BE2C (cell line): Measurements from ENCODE around the gene STRA6.

Experiments used
- DNase-seq: peaks from one replicate; pipeline ENCODE4 v3.0.0-alpha.2; 2020
- H3K27me3 ChIP-seq: fragments of 250-450 bp; sonication (Bioruptor Pico); 2 replicates; pipeline ENCODE4 v1.5.1; 2020; ENCODE audit warnings: mild to moderate bottlenecking
- H3K36me3 ChIP-seq: fragments of 250-450 bp; sonication (Bioruptor Pico); 2 replicates; pipeline ENCODE4 v1.5.1; 2020; ENCODE audit warnings: mild to moderate bottlenecking
- H3K4me1 ChIP-seq: fragments of 250-450 bp; sonication (Bioruptor Pico); 2 replicates; pipeline ENCODE4 v1.5.1; 2020
- H3K4me3 ChIP-seq: 2 replicates; pipeline ENCODE4 v1.5.1; 2011; ENCODE audit warnings: low read depth, low read length
- H3K9me3 ChIP-seq: fragments of 250-450 bp; sonication (Bioruptor Pico); 2 replicates; pipeline ENCODE4 v1.5.1; 2020
- CTCF ChIP-seq: IDR thresholded peaks from 2 replicates; pipeline ENCODE4 v1.5.1; 2012; ENCODE audit warnings: mild to moderate bottlenecking, low read depth, low read length

STRA6 gene

GRCh38 chr15:74229686-74230085 is 27.1 kb upstream of the STRA6 start:
- no peak for TF ChIP-seq CTCF
- H3K9me3 ChIP-seq = no peaks in the 10 kb centered on the region
- H3K4me3 ChIP-seq = no peak overlapping the region
- DNase-seq = peak; percentile 56
- H3K27me3 ChIP-seq = no peaks in the 10 kb centered on the region
- H3K4me1 ChIP-seq = peaks cover 83% of the 10 kb centered on the region
- H3K36me3 ChIP-seq = no peaks in the 10 kb centered on the region

GRCh38 chr15:74228723-74229081 is 26.1 kb upstream of the STRA6 start:
- peak overlapping the region; percentile 43; the same call in 1 of the 2 replicates for H3K4me3 ChIP-seq
- no peak for TF ChIP-seq CTCF
- H3K36me3 ChIP-seq = no peaks in the 10 kb centered on the region
- H3K27me3 ChIP-seq = no peaks in the 10 kb centered on the region
- peaks cover 83% of the 10 kb centered on the region for H3K4me1 ChIP-seq
- no peaks in the 10 kb centered on the region for H3K9me3 ChIP-seq
- peak; percentile 96 for DNase-seq

- Histone ChIP-seq H3K27me3 (no peaks in the 10 kb centered on the region), H3K9me3 (no peaks in the 10 kb centered on the region), H3K4me3 (peak overlapping the region; percentile 43), H3K4me1 (peaks cover 81% of the 10 kb centered on the region), H3K36me3 (no peaks in the 10 kb centered on the region)
- peak; percentile 81 for DNase-seq
- 0 out of 2 replicates have a peak, but pooled peaks have one; percentile 7 for TF ChIP-seq CTCF
These were observed 25.6 kb upstream of the STRA6 start for GRCh38 chr15:74227968-74228722.

- Histone ChIP-seq H3K4me3 (no peak overlapping the region), H3K36me3 (no peaks in the 10 kb centered on the region), H3K9me3 (no peaks in the 10 kb centered on the region), H3K4me1 (peaks cover 79% of the 10 kb centered on the region), H3K27me3 (no peaks in the 10 kb centered on the region)
- TF ChIP-seq CTCF = no peak
- no peak for DNase-seq
These were observed 24.4 kb upstream of the STRA6 start for GRCh38 chr15:74226761-74227540.

GRCh38 chr15:74225928-74226327 is 23.3 kb upstream of the STRA6 start:
- Histone ChIP-seq H3K4me1 (peaks cover 82% of the 10 kb centered on the region), H3K36me3 (no peaks in the 10 kb centered on the region), H3K27me3 (no peaks in the 10 kb centered on the region)

More at GRCh38 chr15:74225928-74226327, 23.3 kb upstream of the STRA6 start:
- H3K9me3 ChIP-seq = no peaks in the 10 kb centered on the region
- no peak overlapping the region for H3K4me3 ChIP-seq
- no peak for DNase-seq
- no peak for TF ChIP-seq CTCF
